Endothelial cell of umbilical vein (primary cell): ENCODE results near the gene TRIP10. TPM values are rescaled to one million over a fixed set of nuclear protein-coding genes. Genes with fewer than 3 reads are reported as not detected.

ENCODE experiments used
- BruUV-seq: library from RNA; stranded (reverse); fragments of 400-500 nt; replicated peaks from 2 replicates; lab custom pipeline; 2021; lab: Mats Ljungman, UMichigan
- CTCF ChIA-PET: fragments of 300-600, 350-600 bp; sonication (Branson Sonifier 250); formaldehyde crosslinking; loops from one replicate; lab custom pipeline; 2021; ENCODE audit warnings: antibody characterized with exemption, inconsistent platforms; lab: Charles Lee
- POLR2A ChIA-PET: fragments of 300-600, 350-600 bp; sonication (Branson Sonifier 250); formaldehyde crosslinking; loops from one replicate; lab custom pipeline; 2021; ENCODE audit warnings: antibody characterized with exemption, inconsistent platforms; lab: Charles Lee
- DNase-seq: peaks from one replicate; pipeline ENCODE4 v3.0.0-alpha.2; 2011; ENCODE audit warnings: low read depth, low spot score
- FAIRE-seq: peaks from 2 replicates; lab custom pipeline; 2011; peaks lifted over from hg19 to GRCh38; lab: Jason Lieb, UNC
- H2AFZ ChIP-seq: 2 replicates; pipeline ENCODE4 v1.6.0; 2012; ENCODE audit warnings: low read depth, low read length, control low read depth, inconsistent platforms
- H3K27ac ChIP-seq: 2 replicates; pipeline ENCODE4 v1.5.1; 2011; ENCODE audit warnings: low read depth, mild to moderate bottlenecking, control low read depth, low read length, moderate library complexity; ENCODE audit not compliant: insufficient read depth
- H3K27me3 ChIP-seq, 2 experiments: 2 replicates each; pipeline versions ENCODE4 v1.6.0 to v1.6.1; 2011; ENCODE audit warnings: low read length in 2 of 2, mixed read lengths in 1 of 2; ENCODE audit not compliant: control insufficient read depth in 2 of 2, insufficient read depth in 2 of 2
- H3K36me3 ChIP-seq, 2 experiments: 2 replicates in 1 of 2; 3 replicates in 1 of 2; pipeline ENCODE4 v1.5.1; 2011; ENCODE audit warnings: low read length in 2 of 2, mild to moderate bottlenecking in 1 of 2, moderate library complexity in 1 of 2; ENCODE audit not compliant: control insufficient read depth in 2 of 2, insufficient read depth in 2 of 2; ENCODE audit errors: extremely low read depth in 1 of 2
- H3K4me1 ChIP-seq: 3 replicates; pipeline ENCODE4 v1.5.1; 2011; ENCODE audit warnings: mild to moderate bottlenecking, low read length; ENCODE audit not compliant: control insufficient read depth, insufficient read depth; ENCODE audit errors: extremely low read depth
- H3K4me2 ChIP-seq: 2 replicates; pipeline ENCODE4 v1.6.1; 2011; ENCODE audit warnings: low read length, control low read depth, mixed read lengths; ENCODE audit not compliant: insufficient read depth
- H3K4me3 ChIP-seq, 3 experiments: fragments of 200-600 bp in 1 of 3; sonication (generic), shearing (Covaris generic) in 1 of 3; replicated peaks in 1 of 3; 2 replicates each; pipeline ENCODE4 v1.5.1; 2011 to 2016; ENCODE audit warnings: control low read depth in 3 of 3, low read length in 3 of 3, mild to moderate bottlenecking in 2 of 3, inconsistent platforms in 1 of 3, low read depth in 1 of 3, moderate library complexity in 1 of 3; ENCODE audit not compliant: insufficient read depth in 1 of 3
- H3K79me2 ChIP-seq: 2 replicates; pipeline ENCODE4 v1.6.0; 2012; ENCODE audit warnings: low read length, inconsistent platforms; ENCODE audit not compliant: control insufficient read depth, insufficient read depth
- H3K9ac ChIP-seq: replicated peaks from 2 replicates; pipeline ENCODE3; 2011; ENCODE audit warnings: low read length, control low read depth; ENCODE audit not compliant: insufficient read depth; ENCODE audit errors: extremely low read depth
- H3K9me1 ChIP-seq: replicated peaks from 3 replicates; pipeline ENCODE4 v1.6.0; 2011; ENCODE audit warnings: mild to moderate bottlenecking, low read length; ENCODE audit not compliant: control insufficient read depth, insufficient read depth; ENCODE audit errors: extremely low read depth
- H3K9me3 ChIP-seq: replicated peaks from 2 replicates; pipeline ENCODE4 v1.5.1; 2012; ENCODE audit warnings: low read length, inconsistent platforms; ENCODE audit not compliant: control insufficient read depth, insufficient read depth
- H4K20me1 ChIP-seq: replicated peaks from 2 replicates; pipeline ENCODE3; 2011; ENCODE audit warnings: mild to moderate bottlenecking, low read length; ENCODE audit not compliant: control insufficient read depth, insufficient read depth; ENCODE audit errors: extremely low read depth
- EZH2 ChIP-seq: IDR thresholded peaks from 2 replicates; pipeline ENCODE4 v1.6.1; 2012; ENCODE audit warnings: borderline replicate concordance, low read depth, mild to moderate bottlenecking, moderate library complexity, low read length, inconsistent platforms; ENCODE audit not compliant: severe bottlenecking
- FOS ChIP-seq: IDR thresholded peaks from 2 replicates; pipeline ENCODE4 v1.6.1; 2011; ENCODE audit warnings: mild to moderate bottlenecking, low read length, moderate library complexity, borderline replicate concordance; ENCODE audit not compliant: insufficient read depth
- GATA2 ChIP-seq: IDR thresholded peaks from 2 replicates; pipeline ENCODE4 v1.7.0; 2011; ENCODE audit warnings: low read depth, mild to moderate bottlenecking, moderate library complexity, mixed read lengths, low read length; ENCODE audit not compliant: insufficient read length, insufficient read depth
- JUN ChIP-seq: IDR thresholded peaks from 2 replicates; pipeline ENCODE4 v1.6.1; 2011; ENCODE audit warnings: borderline replicate concordance, low read depth; ENCODE audit not compliant: insufficient read length, insufficient read depth
- MYC ChIP-seq: IDR thresholded peaks from one replicate; pipeline ENCODE4 v1.6.1; 2011; ENCODE audit warnings: mild to moderate bottlenecking, low read depth, low read length
- POLR2A ChIP-seq: IDR thresholded peaks from 2 replicates; pipeline ENCODE4 v1.6.1; 2012; ENCODE audit warnings: low read depth, mild to moderate bottlenecking, control low read depth, low read length
- POLR2AphosphoS5 ChIP-seq: IDR thresholded peaks from 2 replicates; pipeline ENCODE4 v1.6.1; 2012; ENCODE audit warnings: low read depth, mild to moderate bottlenecking, control low read depth, low read length, moderate library complexity; ENCODE audit not compliant: insufficient read depth
- dilution Hi-C: fragments of 300-500 bp; cut with MboI; formaldehyde crosslinking; loops from one replicate; pipeline ENCODE4 v1.15.0; 2019; ENCODE audit warnings: low sequenced_read_pairs; ENCODE audit not compliant: extremely low pct_ligation_motif_present
- intact Hi-C: fragments of 100-400 bp; cut with micrococcal nuclease; formaldehyde crosslinking; loops from one replicate; pipeline ENCODE4 v1.10.0; 2022
- polyA plus RNA-seq, 4 experiments: library from polyadenylated mRNA; depleted of rRNA in 3 of 4; stranded (reverse) in 3 of 4; unstranded in 1 of 4; fragments of >200 nt; gene quantifications; 2 replicates each; pipeline versions ENCODE4 v1.2.1 to v1.2.3, GENCODE V29; 2011 to 2012; ENCODE audit warnings: missing spikeins in 1 of 4
- total RNA-seq: library from RNA; stranded (reverse); gene quantifications from 2 replicates; pipeline ENCODE4 v1.2.3, GENCODE V29; 2021
- TF ChIP-seq, protein P1 (sequence below): IDR thresholded peaks from 2 replicates; pipeline ENCODE4 v1.6.1; 2011; ENCODE audit not compliant: insufficient read depth, insufficient read length
- TF ChIP-seq, protein P2 (sequence below), 2 donors: IDR thresholded peaks; 1 replicate in 1 of 2; 2 replicates in 1 of 2; pipeline ENCODE4 v1.5.1; 2011; ENCODE audit warnings: low read length in 2 of 2, mild to moderate bottlenecking in 2 of 2, moderate library complexity in 2 of 2, control low read depth in 1 of 2, inconsistent platforms in 1 of 2, low read depth in 1 of 2; ENCODE audit not compliant: insufficient read depth in 1 of 2; ENCODE audit errors: extremely low read depth in 1 of 2

The TRIP10 gene
- total and polyA plus RNA-seq, 2 donors (not counting 3 experiments of a cell fraction or from before 2014, with no cell fraction given), result 28.4 to 69.3 TPM

DNA sequence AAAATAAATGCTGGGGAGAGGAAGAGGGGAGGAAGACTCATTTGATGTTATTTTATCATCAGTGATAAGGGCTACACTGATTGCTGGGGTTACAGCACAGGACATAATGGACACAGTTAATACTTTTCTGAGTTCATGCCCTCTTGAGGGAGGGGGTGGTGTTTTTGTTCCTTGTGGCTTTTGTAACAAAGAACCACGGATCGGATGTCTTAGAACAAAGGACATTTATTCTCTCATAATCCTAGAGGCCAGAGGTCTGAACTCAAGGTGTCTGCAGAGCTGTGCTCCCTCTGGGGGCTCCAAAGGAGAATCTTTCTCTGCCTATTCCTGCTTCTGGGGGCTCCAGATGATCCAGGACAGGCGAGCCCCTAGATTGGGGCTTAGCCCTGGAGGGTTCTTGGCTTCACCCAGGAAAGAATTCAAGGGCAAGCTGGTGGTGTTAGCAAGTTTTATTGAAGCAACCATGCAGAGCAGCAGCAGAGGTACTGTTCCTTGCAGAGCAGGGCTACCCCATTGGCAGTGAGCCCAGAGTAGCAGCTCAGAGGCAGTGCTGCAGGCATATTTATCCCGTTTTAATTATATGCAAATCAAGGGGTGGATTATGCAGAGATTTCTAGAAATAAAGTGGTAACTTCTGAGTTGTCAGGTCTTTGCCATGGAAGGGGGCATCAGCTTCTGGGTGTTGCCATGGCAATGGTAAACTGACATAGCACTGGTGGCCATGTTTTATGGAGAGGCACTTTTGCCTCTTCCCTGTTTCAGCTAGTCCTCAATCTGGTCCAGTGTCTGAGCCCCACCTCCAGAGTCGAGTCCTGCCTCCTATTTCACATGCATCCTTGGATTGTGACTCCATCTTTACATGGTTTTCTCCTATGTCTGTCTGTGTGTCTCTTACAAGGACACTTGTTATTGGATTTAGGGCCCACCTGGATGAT is 51.0 kb downstream of the TRIP10 start:
- ChIA-PET CTCF (no interaction called here), POLR2A (no interaction called here)
- no peaks in the 10 kb centered on the region for H4K20me1 ChIP-seq
- no peaks in the 10 kb centered on the region for H3K36me3 ChIP-seq
- H3K9ac ChIP-seq, result no peak overlapping the region
- H2AFZ ChIP-seq, result no peak overlapping the region
- H3K9me3 ChIP-seq, result no peaks in the 10 kb centered on the region
- H3K9me1 ChIP-seq, result no peaks in the 10 kb centered on the region
- H3K4me2 ChIP-seq, result no peak overlapping the region
- FAIRE-seq (no peak), DNase-seq (no peak)
- intact Hi-C loops (no loop called here), dilution Hi-C loops (no loop called here)
- no peaks in the 10 kb centered on the region for H3K4me1 ChIP-seq
- H3K4me3 ChIP-seq, result no peak overlapping the region
- H3K79me2 ChIP-seq, result no peaks in the 10 kb centered on the region
- TF ChIP-seq FOS, result no peak
- TF ChIP-seq, protein P1, sequence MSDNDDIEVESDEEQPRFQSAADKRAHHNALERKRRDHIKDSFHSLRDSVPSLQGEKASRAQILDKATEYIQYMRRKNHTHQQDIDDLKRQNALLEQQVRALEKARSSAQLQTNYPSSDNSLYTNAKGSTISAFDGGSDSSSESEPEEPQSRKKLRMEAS, result no peak
- BruUV-seq, result no TSS peak
- no peaks in the 10 kb centered on the region for H3K27me3 ChIP-seq
- H3K27ac ChIP-seq, result no peak overlapping the region

DNA sequence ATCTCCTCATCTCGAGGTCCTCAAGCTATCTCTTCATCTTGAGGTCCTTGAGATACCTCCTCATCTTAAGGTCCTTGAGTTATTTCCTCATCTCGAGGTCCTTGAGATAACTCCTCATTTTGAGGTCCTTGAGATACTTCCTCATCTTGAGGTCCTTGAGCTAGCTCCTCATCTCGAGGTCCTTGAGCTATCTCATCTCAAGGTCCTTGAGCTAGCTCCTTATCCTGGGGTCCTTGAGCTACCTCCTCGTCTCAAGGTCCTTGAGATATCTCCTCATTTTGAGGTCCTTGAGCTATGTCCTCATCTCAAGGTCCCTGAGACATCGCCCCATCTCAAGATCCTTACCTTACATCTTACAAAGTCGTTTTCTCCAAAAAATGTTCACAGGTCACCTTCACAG is 51.8 kb downstream of the TRIP10 start:
- dilution Hi-C loops (no loop called here), intact Hi-C loops (no loop called here)
- H3K9me1 ChIP-seq, result no peaks in the 10 kb centered on the region
- H3K9me3 ChIP-seq, result no peaks in the 10 kb centered on the region
- no peak overlapping the region for H3K4me3 ChIP-seq
- H3K79me2 ChIP-seq, result no peaks in the 10 kb centered on the region
- H3K27me3 ChIP-seq, result no peaks in the 10 kb centered on the region
- no TSS peak for BruUV-seq
- no peaks in the 10 kb centered on the region for H4K20me1 ChIP-seq
- no peak overlapping the region for H3K27ac ChIP-seq
- ChIA-PET CTCF (no interaction called here), POLR2A (no interaction called here)
- H3K4me2 ChIP-seq, result no peak overlapping the region
- no peak for DNase-seq
- FAIRE-seq, result no peak
- no peak overlapping the region for H3K9ac ChIP-seq
- H3K36me3 ChIP-seq, result no peaks in the 10 kb centered on the region
- H2AFZ ChIP-seq, result no peak overlapping the region
- H3K4me1 ChIP-seq, result no peaks in the 10 kb centered on the region
- TF ChIP-seq JUN (no peak), EZH2 (no peak), POLR2A (no peak), MYC (no peak), POLR2AphosphoS5 (no peak), FOS (no peak), GATA2 (no peak)
- TF ChIP-seq, protein P2, sequence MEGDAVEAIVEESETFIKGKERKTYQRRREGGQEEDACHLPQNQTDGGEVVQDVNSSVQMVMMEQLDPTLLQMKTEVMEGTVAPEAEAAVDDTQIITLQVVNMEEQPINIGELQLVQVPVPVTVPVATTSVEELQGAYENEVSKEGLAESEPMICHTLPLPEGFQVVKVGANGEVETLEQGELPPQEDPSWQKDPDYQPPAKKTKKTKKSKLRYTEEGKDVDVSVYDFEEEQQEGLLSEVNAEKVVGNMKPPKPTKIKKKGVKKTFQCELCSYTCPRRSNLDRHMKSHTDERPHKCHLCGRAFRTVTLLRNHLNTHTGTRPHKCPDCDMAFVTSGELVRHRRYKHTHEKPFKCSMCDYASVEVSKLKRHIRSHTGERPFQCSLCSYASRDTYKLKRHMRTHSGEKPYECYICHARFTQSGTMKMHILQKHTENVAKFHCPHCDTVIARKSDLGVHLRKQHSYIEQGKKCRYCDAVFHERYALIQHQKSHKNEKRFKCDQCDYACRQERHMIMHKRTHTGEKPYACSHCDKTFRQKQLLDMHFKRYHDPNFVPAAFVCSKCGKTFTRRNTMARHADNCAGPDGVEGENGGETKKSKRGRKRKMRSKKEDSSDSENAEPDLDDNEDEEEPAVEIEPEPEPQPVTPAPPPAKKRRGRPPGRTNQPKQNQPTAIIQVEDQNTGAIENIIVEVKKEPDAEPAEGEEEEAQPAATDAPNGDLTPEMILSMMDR (IDR thresholded peaks at IDR 0.05; ENCODE audit: extremely low read depth in 1 of 2, insufficient read depth in 1 of 2, low read depth in 1 of 2, low read length in 2 of 2), result no peak
- TF ChIP-seq, protein P1, result no peak
